Muscle layer of duodenum (tissue), 2 donors: Measurements from ENCODE around the gene IKZF5.

Source experiments
- H3K27ac ChIP-seq: one replicate; pipeline ENCODE4 v1.7.0; 2013; ENCODE audit warnings: mild to moderate bottlenecking, low read length
- H3K27me3 ChIP-seq: one replicate; pipeline ENCODE4 v1.7.0; 2013; ENCODE audit warnings: low read depth, mild to moderate bottlenecking, control low read depth, low read length
- H3K36me3 ChIP-seq, 2 donors: one replicate each; pipeline ENCODE4 v1.7.0; 2013; ENCODE audit warnings: low read length in 2 of 2, control low read depth in 1 of 2, mild to moderate bottlenecking in 1 of 2; ENCODE audit not compliant: insufficient read depth in 2 of 2, control insufficient read depth in 1 of 2
- H3K4me1 ChIP-seq, 2 donors: one replicate each; pipeline ENCODE4 v1.7.0; 2013; ENCODE audit warnings: low read length in 2 of 2, mild to moderate bottlenecking in 2 of 2, control low read depth in 1 of 2, moderate library complexity in 1 of 2; ENCODE audit not compliant: insufficient read depth in 2 of 2, control insufficient read depth in 1 of 2
- H3K4me3 ChIP-seq, 2 donors: one replicate each; pipeline ENCODE4 v1.7.0; 2013; ENCODE audit warnings: low read length in 2 of 2, low read depth in 1 of 2, mild to moderate bottlenecking in 1 of 2
- H3K9me3 ChIP-seq, 2 donors: one replicate each; pipeline ENCODE4 v1.7.0; 2013; ENCODE audit warnings: low read length in 2 of 2, control low read depth in 1 of 2, mild to moderate bottlenecking in 1 of 2; ENCODE audit not compliant: control insufficient read depth in 1 of 2
- donor health status: healthy.

IKZF5 gene

GRCh38 chr10:122974543-122975064, 34.0 kb downstream of the IKZF5 start:
- no peak overlapping the region for H3K4me3 ChIP-seq
- no peak overlapping the region for H3K27ac ChIP-seq
- no peaks in the 10 kb centered on the region for H3K36me3 ChIP-seq
- H3K9me3 ChIP-seq = no peaks in the 10 kb centered on the region
- no peaks in the 10 kb centered on the region for H3K27me3 ChIP-seq
- no peaks in the 10 kb centered on the region for H3K4me1 ChIP-seq

GRCh38 chr10:122974023-122974422, 34.6 kb downstream of the IKZF5 start:
- H3K27me3 ChIP-seq = no peaks in the 10 kb centered on the region
- no peak overlapping the region for H3K27ac ChIP-seq
- no peaks in the 10 kb centered on the region for H3K4me1 ChIP-seq
- no peaks in the 10 kb centered on the region for H3K36me3 ChIP-seq
- H3K4me3 ChIP-seq = no peak overlapping the region
- no peaks in the 10 kb centered on the region for H3K9me3 ChIP-seq

DNA sequence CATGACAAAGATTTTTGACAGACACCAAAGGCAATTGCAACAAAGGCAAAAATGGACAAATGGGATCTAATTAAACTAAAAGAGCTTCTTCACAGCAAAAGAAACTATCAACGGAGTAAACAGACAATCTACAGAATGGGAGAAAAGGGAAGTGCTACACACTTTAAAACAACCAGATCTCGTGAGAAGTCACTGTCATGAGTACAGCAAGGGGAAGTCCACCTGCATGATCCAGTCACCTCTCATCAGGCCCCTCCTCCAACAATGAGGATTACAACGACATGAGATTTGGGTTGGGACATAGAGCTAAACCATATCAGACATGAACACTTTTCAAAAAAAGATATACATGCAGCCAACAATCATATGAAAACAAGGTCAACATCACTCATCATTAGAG, 39.9 kb downstream of the IKZF5 start:
- no peak overlapping the region for H3K4me3 ChIP-seq
- H3K27ac ChIP-seq = no peak overlapping the region
- peaks cover 0 to 4% of the 10 kb centered on the region in 2 donors for H3K36me3 ChIP-seq
- peaks cover 6 to 11% of the 10 kb centered on the region in 2 donors for H3K9me3 ChIP-seq
- no peaks in the 10 kb centered on the region for H3K27me3 ChIP-seq
- no peaks in the 10 kb centered on the region for H3K4me1 ChIP-seq

GRCh38 chr10:122966879-122967278, 41.7 kb downstream of the IKZF5 start:
- no peaks in the 10 kb centered on the region for H3K27me3 ChIP-seq
- no peak overlapping the region for H3K4me3 ChIP-seq
- peaks cover 6 to 11% of the 10 kb centered on the region in 2 donors for H3K9me3 ChIP-seq
- H3K36me3 ChIP-seq = peaks cover 0 to 4% of the 10 kb centered on the region in 2 donors
- no peak overlapping the region for H3K27ac ChIP-seq
- no peaks in the 10 kb centered on the region for H3K4me1 ChIP-seq

DNA sequence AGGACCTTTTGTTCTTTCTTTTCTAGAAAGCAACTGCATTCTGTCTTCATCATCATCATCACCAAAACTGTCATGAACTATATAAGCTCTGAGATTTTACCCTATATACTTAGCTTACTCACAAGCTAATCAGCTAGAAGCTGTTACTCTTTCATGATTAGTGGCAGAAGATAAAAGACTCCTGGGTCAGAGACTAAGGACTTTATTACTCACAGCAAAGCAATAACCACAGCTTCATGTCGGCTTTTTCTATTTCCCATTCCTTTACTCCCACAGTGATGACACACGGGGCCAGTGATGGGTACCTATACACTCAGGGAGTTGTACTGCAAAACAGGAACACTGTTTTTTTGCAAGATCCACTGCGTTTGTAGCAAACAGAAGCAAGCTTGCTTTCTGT, 46.2 kb downstream of the IKZF5 start:
- no peaks in the 10 kb centered on the region for H3K27me3 ChIP-seq
- H3K4me3 ChIP-seq = no peak overlapping the region
- peaks cover 0 to 4% of the 10 kb centered on the region in 2 donors for H3K36me3 ChIP-seq
- H3K27ac ChIP-seq = no peak overlapping the region
- no peaks in the 10 kb centered on the region for H3K4me1 ChIP-seq
- H3K9me3 ChIP-seq = peaks cover 6% of the 10 kb centered on the region in 2 donors

DNA sequence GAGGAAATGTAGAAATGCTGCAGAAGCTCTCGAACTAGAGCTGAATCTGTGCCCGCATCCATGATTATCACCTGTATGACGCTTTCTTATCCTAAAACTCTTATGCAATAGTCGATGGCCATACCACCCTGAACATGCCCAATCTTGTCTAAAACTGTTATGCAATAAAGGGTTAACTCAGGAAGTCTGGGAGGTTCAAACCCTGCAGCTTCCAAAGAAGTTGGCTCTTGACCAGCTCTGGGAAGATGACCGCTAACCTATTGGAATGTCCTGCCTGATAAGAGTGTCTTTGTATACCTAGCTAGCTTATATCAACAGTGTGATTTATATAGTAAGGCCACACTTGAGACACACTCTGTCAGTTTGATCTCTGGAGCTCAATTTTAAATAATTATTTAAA, 51.1 kb downstream of the IKZF5 start:
- Histone ChIP-seq H3K4me3 (no peak overlapping the region), H3K36me3 (no peaks in the 10 kb centered on the region), H3K27ac (no peak overlapping the region), H3K27me3 (no peaks in the 10 kb centered on the region), H3K4me1 (peaks cover 0 to 16% of the 10 kb centered on the region in 2 donors), H3K9me3 (no peaks in the 10 kb centered on the region)

DNA sequence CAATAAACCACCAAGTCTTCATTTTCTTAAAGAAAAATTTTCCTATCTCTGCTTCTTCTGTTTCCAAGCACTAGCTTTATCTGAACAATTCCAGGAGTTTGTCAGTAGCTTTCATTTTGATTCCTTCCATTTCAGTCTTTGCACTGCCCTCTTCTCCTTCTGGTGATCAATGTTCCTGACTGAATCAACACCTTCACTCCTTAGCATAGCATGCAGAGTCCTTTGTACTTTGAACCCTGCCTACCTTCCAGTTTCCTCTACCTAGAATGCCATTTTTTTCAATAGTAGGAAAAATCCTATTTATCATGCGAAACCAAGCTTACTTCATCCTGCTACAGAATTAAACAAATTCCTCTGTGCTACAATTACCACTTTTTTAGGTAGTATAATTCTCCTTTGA, 52.7 kb downstream of the IKZF5 start:
- H3K36me3 ChIP-seq = no peaks in the 10 kb centered on the region
- H3K27me3 ChIP-seq = no peaks in the 10 kb centered on the region
- H3K27ac ChIP-seq = no peak overlapping the region
- no peak overlapping the region for H3K4me3 ChIP-seq
- no peaks in the 10 kb centered on the region for H3K9me3 ChIP-seq
- H3K4me1 ChIP-seq = peaks cover 0 to 16% of the 10 kb centered on the region in 2 donors

- H3K4me1 ChIP-seq = peaks cover 0 to 16% of the 10 kb centered on the region in 2 donors
- H3K27me3 ChIP-seq = no peaks in the 10 kb centered on the region
- H3K36me3 ChIP-seq = peaks cover 3 to 6% of the 10 kb centered on the region in 2 donors
- no peak overlapping the region for H3K27ac ChIP-seq
- H3K9me3 ChIP-seq = no peaks in the 10 kb centered on the region
- peak overlapping the region; percentile 63 to 89 for H3K4me3 ChIP-seq
Observed at GRCh38 chr10:122954731-122955050, 53.9 kb downstream of the IKZF5 start.

- H3K27ac ChIP-seq = no peak within 1 kb of the TSS
- H3K4me3 ChIP-seq = peak within 1 kb of the TSS; percentile 65 to 89
- H3K9me3 ChIP-seq = no peaks in the 10 kb centered on the region
- H3K36me3 ChIP-seq = peaks cover 3 to 6% of the 10 kb centered on the region in 2 donors
- H3K27me3 ChIP-seq = no peaks in the 10 kb centered on the region
- peaks cover 0 to 16% of the 10 kb centered on the region in 2 donors for H3K4me1 ChIP-seq
Observed at GRCh38 chr10:122953902-122954730, 54.5 kb downstream of the IKZF5 start, which contains the start of gene C10orf88. TSS of gene C10orf88 (minus strand) at chr10:122954227. CDS start at chr10:122954178, 49 bp downstream.

DNA sequence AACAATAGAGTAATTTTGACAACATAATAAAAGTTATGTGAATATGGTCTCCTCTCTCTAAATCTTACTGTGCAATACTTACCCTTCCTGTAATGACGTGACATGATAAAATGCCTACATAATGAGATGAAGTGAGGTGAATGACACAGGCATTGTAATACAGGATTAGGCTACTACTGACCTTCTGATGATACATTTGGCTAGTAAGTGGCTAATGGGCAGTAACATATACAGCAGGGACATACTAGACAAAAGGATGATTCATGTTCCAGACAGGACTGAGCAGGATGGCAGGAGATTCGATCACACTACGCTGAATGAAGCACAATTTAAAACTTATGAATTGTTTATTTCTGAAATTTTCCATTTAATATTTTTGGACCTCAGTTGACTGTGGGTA, 59.3 kb downstream of the IKZF5 start:
- Histone ChIP-seq H3K4me3 (no peak overlapping the region), H3K9me3 (no peaks in the 10 kb centered on the region), H3K27ac (no peak overlapping the region), H3K27me3 (no peaks in the 10 kb centered on the region), H3K4me1 (peaks cover 0 to 10% of the 10 kb centered on the region in 2 donors), H3K36me3 (peaks cover 20 to 33% of the 10 kb centered on the region in 2 donors)
